CD4-positive, alpha-beta T cell treated with Interleukin-2 at 100 ng/mL for 4 hours (primary cell): ENCODE results near the gene ATG12.
"Not testable (repeated sequence)": the region's sequence is repeated elsewhere in the genome, so short reads cannot be mapped to it uniquely, and the experiment has no call there.

Experiments
- DNase-seq: peaks from one replicate; pipeline ENCODE4 v3.0.0-alpha.2; 2020; ENCODE audit warnings: low spot score

Gene ATG12

DNA sequence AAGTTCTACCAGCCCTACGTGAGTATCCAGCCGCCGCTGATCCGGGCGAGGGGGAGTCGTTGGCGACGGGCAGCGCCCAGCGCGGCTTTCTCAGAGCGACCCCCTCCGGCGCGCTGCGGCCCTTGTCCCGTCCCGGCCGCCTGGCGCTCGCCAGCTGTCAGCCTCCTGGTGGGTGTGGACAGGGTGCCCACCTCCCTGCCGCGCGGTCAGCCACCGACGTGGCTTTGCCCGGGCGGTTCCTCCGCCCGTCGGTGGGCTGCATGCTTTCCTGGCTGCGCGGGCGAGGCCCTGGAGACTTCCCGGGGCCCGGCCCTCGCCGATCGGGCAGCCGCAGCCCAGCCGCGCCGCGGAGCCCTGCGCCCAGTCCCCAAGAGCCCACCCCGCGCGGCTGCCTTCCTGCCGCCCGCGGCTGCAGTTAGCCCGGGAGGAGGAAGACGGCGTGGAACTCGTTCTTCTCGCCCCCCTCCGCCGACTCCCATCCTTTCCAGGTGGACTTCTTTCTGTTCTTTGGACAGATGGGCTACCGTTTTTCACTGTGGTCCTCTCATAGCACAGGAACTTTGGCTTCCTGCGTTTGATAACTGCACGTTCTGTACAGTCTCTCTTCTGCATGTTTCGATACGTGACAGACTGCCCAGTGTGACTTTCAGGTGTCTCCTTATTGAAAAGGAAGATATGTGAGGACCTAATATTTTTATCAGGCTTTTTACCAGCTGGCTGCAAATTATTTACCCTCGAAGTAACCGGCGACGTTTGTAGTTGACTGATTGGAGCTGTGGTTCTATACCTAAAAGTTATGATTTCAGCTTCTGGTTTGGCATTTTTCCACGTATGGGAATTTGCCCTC is 947 bp upstream of the ATG12 start:
- peak; percentile 11 for DNase-seq

DNA sequence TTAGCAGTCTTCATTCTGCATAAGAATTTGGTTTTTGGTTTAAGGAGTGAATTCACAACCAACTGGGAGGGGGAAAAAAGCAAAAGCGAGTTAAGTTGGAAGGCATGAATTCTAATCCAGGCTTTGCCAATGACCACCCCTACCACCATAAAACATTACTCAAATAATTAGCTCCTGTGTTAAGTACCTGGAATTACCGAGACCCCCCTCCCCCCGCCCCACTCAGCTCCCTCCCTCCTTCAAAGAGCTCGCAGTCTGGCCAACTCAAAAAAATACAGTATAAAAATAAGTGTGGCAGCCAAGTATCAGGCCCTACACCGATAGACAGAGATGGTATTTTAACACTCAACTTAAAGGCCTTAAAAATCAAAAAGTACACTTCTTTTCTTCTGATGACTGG is 492 bp downstream of the ATG12 start:
- DNase-seq = no peak

DNA sequence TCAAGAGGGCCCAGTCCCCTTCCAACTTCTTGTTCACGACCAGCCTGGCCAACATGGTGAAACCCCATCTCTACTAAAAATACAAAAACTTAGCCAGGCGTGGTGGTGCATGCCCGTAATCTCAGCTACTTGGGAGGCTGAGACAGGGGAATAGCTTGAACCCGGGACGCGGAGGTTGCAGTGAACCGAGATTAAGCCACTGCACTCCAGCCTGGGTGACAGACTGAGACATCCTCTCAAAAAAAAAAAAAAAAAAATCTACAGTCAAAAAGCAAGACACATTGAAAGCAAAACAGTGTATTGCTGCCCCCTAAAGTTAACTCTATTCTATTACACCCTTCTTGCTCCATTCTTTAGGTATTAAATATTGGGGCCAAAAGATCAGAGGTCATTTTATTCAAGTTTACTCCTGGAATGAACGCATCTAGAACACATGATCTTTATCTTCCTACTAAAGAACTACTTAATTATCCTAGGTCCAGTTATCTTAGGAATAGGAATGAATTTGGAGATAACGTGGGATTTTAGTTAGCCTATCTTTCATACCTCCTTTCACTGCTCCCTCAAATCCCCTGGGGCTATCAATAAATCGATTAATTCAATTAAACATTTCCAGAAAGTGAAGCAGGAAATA is 2.4 kb downstream of the ATG12 start:
- DNase-seq = peak; percentile 72

DNA sequence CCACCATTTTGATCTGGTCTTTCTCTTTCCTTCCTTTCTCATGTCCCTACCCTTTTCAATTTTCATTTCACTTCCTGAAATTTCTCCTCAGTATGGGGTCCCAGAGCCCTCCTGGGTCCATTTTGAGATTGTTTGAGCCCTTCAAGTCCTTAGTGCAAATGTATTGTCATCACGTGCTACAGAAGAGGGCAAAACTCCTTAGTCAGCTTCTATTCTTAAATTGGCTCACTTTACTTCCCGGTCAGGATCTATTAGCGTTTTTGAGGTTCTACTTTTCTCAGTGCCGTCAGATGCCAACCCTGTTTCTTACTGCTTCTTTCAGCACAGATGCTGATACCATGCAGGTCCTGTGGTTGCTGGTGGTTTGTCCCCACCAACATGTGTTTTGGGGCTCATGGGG is 5.9 kb downstream of the ATG12 start:
- no peak for DNase-seq

DNA sequence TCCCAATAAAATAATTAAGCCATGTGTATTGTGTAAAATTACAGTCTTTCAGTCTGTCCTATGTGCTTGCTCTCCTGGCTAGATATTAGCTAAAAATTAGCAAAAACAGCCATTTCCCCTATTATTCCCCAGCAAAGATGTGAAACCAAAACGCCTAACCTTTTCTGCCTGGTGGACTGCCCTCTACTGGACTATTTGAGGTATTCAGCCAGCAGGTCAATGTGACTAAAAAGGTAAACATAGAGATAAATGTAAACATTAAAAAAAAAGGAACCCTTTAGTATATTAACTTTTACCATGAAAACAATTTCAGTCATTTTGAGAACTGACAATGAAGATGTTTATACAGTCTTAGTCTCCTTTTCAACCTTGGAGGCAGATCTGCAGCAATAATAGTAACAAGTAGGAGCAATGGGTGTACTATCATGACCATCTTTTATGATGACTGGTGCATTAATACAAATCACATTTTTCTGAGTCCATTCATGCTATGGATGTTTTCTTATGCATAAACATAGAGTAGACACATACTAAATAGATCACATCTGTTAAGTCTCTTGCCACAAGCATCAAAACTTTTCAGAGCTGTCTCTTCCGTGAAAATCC is 10.1 kb downstream of the ATG12 start:
- peak; percentile 64 for DNase-seq

DNA sequence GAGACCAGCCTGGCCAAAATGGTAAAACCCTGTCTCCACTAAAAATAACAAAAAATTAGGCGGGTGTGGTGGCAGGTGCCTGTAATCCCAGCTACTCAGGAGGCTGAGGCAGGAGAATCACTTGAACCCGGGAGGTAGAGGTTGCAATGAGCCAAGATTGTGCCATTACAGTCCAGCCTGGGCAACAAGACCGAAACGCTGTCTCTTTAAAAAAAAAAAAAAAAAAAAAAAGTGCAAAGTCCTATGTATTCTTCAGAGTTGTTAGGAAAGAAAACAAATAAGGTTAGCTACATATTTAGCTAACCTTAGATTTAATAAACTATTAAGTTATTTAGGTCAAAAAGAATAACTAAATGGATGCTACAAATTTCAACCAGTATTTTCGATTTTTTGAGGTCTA is 11.5 kb downstream of the ATG12 start:
- DNase-seq = no peak

DNA sequence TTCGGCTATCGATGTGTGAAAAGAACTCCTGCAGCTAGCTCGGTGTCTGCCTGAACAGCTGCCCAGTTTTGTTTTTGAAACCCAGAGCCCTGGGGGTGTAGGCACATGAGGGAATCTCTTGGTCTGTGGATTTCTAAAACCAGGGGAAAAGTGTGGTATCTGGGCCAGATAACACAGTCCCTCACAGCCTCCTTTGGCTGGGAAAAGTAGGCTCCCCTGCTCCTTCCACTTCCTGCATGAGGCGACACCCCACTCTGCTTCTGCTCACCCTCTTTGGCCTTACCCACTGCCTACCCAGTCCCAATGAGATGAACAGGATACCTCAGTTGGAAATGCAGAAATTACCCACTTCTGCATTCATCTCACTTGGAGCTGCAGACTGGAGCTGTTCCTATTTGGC is 15.4 kb downstream of the ATG12 start:
- no peak for DNase-seq

DNA sequence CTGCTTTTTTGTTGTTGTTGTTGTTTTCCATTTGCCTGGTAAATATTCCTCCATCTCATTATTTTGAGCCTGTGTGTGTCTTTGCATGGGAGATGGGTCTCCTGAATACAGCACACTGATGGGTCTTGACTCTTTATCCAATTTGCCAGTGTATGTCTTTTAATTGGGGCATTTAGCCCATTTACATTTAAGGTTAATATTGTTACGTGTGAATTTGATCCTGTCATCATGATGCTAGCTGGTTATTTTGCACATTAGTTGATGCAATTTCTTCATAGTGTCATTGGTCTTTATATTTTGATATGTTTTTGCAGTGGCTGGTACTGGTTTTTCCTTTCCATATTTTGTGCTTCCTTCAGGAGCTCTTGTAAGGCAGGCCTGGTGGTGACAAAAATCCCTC is 16.4 kb downstream of the ATG12 start:
- not testable (repeated sequence) for DNase-seq

DNA sequence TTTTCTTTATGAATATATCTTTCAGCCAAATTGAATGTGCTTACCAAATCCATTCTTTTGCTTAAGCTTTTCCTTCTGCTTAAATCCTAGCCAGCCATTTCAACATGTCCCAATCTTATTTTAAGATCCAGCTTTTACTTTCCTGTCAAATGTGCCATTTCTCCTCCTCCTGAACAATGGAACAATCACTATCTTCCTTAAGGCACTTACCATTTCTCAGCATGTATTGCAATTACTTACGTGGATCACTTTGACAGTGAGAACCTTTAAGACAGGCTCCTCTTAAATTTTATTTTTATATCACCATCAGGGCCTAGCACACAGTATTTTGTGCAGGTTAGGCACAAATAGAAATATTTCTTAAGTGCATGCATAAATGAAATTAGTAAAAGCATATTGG is 20.5 kb downstream of the ATG12 start:
- DNase-seq = no peak

DNA sequence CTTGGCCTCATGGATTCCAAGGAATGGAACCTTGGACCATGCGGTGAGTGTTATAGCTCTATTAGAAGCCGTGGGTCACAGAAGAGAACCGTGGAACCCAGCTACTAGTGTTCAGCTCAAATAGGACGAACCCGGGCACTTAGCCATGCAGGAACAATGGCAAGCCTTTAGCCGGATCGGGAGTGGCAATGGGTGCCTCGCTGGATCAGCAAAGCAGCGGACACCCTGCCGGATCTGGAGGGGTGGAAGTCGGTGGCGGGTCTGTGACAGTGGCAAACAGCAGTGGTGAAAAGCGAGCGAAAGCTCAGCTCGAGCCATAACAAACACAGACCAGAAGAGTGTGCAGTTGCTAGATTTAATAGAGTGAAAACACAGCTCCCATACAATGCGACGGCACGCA is 22.5 kb downstream of the ATG12 start:
- DNase-seq = no peak

DNA sequence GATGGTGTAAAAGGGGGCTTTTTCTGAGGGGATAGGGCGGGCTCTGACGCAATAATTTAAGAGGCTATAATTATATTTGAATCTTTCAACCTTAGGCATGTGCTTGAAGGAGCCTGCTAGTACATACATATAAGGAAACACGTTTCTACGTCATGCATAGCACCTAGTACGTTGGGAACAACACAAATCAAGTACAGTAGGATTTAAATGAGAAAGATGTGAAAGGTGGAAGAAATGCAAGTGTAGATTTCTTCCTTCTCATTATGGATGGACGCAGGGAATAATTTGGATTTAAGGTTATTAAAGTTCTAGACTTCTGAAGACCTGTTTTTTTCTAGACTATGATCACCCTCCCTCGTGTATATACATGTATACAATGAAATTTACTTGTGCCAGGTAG is 24.0 kb downstream of the ATG12 start:
- DNase-seq = no peak

DNA sequence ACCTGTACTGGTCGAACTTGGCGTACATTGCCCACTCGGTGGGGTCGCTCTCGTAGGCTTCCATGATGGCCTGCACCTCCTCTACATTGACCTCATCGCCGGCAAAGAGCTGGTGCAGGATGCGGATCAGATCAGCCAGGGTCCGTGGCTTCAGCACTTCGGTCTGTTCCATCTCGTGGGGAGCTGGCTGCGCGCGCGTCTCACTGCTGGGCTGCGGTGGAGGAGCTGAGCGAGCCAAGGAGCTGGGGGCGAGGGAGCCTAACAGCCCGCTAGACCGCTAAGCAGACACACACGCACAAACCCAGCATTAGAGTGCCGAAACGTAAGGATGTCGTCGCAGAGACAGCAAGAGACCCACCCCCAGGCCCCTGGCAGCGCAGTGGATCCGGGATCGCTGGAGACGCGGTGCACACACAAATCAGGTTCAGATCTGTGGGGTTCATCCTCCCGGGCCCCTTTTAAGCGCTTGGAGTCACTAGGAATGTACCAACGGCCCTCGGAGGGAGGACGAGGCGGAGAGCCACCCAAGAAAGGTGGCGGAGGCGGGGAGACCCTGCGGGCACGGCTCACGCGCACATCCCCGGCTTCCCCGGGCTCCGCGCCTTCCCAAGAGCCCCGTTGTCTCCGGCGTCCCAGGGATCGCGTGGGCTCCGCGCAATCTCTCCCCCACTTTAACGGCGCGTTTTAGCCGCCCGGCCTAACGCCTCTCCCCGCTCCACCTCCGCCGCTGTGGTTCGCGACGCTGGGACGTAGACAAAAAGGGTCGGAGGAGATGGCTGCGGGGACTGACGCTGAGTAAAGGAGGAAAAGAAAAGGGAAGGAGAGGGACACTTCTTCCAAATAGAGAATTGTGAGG is 24.9 kb downstream of the ATG12 start, which contains the start of gene CDO1:
Gene CDO1 (minus strand): TSS at position 434 of the 856 bp plus-strand sequence. CDS start 262 bp downstream, at position 172.
- no peak for DNase-seq

DNA sequence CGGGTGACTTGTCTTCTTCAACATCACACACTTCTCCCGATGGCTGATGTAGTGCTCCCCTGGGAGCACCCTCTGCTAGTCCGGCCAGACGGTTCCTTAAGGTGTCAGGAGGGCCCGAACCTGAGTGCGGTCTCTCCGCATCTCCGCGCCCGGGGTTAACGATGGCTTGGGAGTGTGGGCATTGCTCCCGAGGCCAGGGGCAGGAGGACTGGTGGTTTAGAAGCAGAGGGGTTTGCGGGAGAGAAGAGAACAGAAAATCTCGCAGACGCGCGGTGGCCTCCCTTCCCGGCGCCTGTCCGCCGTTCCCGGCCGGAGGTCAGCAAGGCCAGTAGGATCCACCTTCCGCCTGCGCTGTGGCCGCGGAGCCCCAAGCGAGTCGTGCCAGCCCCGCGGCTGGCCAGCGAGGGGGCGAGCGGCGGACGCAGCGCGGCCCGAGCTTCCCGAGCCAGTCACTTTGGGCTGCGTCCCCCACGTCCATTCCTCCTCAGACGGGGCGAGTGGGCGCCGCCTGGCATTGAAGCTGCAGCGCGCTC is 25.6 kb downstream of the ATG12 start:
- no peak for DNase-seq

DNA sequence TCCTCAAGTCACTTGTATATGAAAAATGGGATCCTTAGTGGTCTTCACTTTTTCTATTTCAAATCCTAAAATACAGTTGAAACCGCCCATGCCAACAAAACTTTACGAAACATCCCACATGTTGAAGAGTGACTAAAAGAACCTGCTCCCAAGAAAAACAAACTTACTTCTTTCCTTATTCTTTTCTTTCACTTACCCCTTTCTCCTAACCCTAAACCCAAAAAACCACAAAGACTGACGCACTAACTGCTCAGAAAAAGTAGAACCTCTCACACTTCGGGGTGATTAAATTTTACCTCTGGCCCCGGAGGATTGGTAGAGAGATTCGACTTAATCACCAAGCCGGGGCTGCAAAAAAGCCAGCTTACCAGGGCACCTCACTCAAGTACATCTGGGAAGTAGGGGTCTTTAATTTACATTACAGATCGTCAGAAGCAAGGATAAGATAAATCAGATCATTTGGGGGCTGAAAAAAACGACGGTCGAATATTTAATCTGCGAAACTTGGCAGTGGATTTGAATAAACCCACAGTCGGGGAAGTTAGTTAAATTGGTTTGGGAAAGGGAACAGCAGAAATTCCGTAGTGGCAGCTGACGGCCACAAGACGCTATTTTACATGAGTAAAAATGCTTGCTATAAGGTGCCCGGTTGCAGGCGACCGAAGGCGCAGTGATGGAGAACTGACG is 26.2 kb downstream of the ATG12 start:
- no peak for DNase-seq

DNA sequence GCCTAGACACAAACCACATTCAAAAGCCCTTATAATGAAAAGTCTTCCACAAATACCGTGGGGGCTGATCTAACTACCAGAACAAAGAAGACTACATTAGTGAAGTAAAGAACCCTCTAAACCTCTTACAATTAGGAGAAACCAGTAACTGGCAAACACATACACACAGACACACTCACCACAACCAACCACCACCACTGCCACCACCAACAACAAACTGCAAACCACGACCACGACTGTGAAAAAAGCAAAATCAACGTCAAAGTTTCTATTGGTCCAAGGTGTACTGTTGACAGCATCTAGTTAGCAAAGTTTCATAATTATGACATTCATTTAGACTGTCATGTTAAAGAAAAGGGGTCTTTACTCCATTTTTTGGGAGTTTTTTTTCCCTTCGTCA is 27.6 kb downstream of the ATG12 start:
- DNase-seq = no peak

DNA sequence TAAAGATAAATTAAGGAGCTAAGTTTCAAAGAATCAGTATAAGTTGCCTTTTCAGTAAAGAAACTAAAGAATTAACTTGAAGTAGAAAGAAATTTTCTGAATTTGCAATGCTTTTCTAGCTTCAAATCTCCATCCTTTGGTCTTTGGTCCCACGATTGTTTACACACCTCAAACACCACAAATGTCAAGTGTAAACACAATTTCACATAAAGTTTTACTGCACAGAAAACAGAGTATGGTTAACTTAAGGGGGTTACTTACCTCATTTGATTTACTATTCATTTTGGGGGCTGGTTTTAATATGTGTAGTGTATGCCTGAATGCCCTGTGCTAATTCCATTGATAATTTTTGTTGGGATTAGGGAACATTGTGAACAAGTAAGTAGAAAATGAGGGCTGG is 29.0 kb downstream of the ATG12 start:
- DNase-seq = no peak

DNA sequence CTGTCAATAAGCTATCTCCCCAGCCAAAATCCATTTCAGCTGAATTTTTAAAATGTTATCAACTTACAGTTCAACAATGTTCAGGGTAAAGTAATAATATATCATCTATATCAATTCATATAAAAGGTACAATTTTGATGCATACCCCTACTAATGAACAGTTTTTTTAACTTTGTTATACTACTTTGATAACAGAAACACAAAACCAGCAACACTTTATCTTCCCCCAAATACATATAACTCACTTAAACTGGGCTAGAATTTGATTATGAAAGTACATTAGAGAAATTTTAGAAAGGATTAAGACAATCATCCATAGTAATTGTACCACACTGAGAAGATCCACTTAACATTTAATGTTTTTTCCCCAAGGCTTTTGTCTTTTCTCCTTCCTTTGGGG is 30.0 kb downstream of the ATG12 start:
- DNase-seq = no peak

DNA sequence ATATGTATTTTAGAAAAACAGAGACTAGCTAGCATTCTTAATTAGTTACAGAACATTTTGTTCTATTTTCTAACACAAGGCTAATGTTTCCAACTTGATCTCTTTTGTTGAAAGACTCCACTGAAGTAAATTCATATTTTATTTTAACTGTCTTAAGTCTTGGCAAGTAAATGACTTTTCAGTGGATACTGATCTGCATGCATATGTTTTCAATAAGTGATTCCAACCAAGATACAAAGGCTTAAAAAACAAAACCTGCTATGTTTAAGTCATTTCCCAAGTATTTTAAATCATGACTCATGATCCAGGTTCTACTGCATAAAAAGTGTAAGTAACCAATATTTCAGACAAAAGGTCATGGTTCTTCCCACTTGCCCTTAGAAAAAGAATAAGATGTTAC is 30.6 kb downstream of the ATG12 start:
- DNase-seq = no peak

DNA sequence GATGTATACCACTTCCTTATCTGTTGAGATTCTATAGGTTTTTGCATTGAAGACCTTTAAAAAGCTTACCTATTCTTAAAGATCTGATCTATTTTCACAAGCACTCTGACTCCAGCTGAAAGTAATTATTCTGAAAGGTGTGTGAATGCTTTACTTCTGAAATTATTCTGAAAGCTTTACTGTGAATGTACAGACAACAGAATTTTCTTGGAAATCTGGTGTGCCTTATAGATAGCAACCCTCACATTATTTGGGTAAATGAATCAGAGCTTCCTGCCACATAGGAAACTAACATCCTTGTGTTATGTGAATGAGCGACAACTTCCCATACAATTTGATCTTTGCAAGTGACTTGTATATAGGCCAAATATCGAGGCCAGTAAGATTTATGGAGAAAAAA is 31.4 kb downstream of the ATG12 start:
- DNase-seq = no peak

DNA sequence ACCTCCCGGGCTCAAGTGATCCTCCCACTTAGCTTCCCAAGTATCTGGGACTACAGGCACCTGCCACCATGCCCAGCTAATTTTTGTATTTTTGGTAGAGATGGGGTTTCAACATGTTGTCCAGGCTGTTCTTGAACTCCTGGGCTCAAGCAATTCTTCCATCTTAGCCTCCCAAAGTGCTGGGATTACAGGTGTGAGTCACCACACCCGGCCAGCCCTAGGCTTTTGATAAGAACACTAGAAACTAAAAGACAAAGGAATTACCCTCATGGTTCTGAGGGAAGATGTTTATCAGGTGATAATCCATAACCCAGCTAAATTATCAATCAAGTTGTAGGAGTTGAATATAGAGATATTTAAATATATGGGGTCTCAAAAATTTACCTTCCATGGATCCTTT is 33.3 kb downstream of the ATG12 start:
- not testable (repeated sequence) for DNase-seq

DNA sequence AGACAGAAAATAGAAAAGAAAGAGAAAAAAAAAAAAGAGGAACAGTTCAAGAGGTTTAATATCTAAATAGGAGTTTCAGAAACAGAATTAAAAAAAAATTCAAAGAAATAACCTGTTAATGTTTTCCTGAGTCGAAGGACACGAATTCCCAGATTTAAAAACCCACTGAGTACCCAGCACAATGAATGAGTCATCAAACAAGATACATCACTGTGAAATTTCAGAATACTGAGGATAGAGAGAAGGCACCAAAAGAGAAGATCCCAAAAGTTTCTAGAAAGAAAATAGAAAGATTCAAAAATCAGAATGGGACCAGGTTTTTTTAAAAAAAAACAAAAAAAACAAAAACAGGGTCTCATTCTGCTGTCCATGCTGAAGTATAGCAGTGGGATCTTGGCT is 33.7 kb downstream of the ATG12 start:
- DNase-seq = no peak
